Measurements from ENCODE around the gene DCST2. TPM values are rescaled to one million over a fixed set of nuclear protein-coding genes. Genes with fewer than 3 reads are reported as not detected.

DCST2 gene
- total RNA-seq, 1 experiment from 2014 or later = 0.61 TPM

DNA sequence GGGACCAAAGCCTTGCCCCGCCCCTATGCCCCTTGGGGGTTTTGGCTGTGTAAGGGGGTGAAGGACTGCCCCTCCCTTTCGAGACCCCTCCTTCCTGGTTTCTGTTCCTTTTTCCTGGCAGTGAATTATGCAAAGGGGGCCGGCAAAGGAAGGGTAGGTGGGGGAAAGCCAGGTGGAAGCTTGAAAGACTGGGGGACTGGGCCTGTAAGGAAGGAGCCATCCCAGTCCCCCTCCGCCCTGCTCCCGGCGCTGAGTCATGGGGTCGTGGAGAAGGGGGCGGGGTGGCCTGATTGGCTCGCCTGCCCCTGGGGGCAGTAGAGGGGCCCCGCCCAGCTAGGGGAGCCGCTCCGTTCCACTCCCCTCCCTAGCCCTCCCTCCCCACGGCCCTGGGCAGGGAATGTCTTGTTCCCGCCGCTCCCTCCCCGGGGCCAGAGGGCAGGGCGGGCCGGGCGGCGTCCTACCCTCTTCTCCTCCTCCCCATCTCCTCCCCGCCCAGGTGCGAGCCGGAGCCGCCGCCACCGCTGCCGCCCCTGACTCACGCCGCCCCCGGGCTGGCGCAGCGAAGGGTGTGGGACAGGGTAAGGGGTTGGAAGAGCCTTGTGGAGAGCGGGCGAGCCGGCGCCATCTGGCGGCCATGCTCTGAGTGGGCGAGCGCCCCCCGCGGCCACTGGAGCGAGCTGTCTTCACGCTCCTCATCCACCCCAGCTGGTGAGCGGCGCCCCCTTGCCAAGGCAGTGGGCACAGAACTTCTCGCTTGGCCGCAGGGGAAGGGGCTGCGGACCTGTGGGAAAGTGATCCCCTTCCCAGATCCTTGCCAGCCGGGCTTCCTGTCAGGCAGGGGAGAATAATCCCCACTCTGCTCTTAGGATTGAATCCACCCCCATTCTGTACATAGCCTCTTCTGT lies 16.3 kb downstream of the DCST2 start:
- DNase-seq = peak; percentile 97 to 98
- H3K9me3 ChIP-seq = no peaks in the 10 kb centered on the region
- peak overlapping the region; percentile 76 for H3K27ac Mint-ChIP-seq (ENCODE audit: unreplicated experiment)
- no peaks in the 10 kb centered on the region for H3K27me3 ChIP-seq (replicated peaks; ENCODE audit: control insufficient read depth, insufficient read depth, low read length)
- ChIA-PET CTCF (interaction anchor here (0.5 to 2.4 kb wide), 29 partner anchors 9 to 409 kb away, joined by 3 to 43 read pairs (median 6); partner anchors contain the start of genes ADAM15, ADAR, DCST1 and DCST2), POLR2A (interaction anchor here (0.7 to 1.5 kb wide), 7 partner anchors 9 to 177 kb away, joined by 3 to 5 read pairs (median 4); partner anchors contain the start of genes ADAM15 and PMVK)
- H3K4me3 ChIP-seq (ENCODE audit: low read depth, low read length) = peak overlapping the region; percentile 6; the same call in 1 of the 2 replicates
- no peaks in the 10 kb centered on the region for H3K27me3 Mint-ChIP-seq (ENCODE audit: insufficient read depth, unreplicated experiment)
- peaks cover 20% of the 10 kb centered on the region for H3K4me1 ChIP-seq
- H3K36me3 ChIP-seq (ENCODE audit: control insufficient read depth, insufficient read depth, low read length) = peaks cover 1% of the 10 kb centered on the region
- H3K36me3 Mint-ChIP-seq (ENCODE audit: insufficient read depth, unreplicated experiment) = peaks cover 68% of the 10 kb centered on the region
- H3K4me1 Mint-ChIP-seq (ENCODE audit: low read depth, unreplicated experiment) = peaks cover 38% of the 10 kb centered on the region
- intact Hi-C loops (cut with micrococcal nuclease; ENCODE audit: unreplicated experiment) = loop anchor here (1.0 to 2.0 kb wide), 3 partner anchors 15 to 45 kb away; partner anchors contain the start of genes ADAM15 and ZBTB7B
- TSS peak; percentile 97 for BruUV-seq (replicated peaks)
- peak; percentile 99 to 100 for TF ChIP-seq CTCF (IDR thresholded peaks at IDR 0.05; ENCODE audit: insufficient read depth in 1 of 2, low read depth in 1 of 2, low read length in 1 of 2, severe bottlenecking in 1 of 2, unreplicated experiment in 1 of 2)
- H3K4me3 Mint-ChIP-seq (ENCODE audit: unreplicated experiment) = peak overlapping the region; percentile 56
- H3K9me3 Mint-ChIP-seq (ENCODE audit: unreplicated experiment) = no peaks in the 10 kb centered on the region

DNA sequence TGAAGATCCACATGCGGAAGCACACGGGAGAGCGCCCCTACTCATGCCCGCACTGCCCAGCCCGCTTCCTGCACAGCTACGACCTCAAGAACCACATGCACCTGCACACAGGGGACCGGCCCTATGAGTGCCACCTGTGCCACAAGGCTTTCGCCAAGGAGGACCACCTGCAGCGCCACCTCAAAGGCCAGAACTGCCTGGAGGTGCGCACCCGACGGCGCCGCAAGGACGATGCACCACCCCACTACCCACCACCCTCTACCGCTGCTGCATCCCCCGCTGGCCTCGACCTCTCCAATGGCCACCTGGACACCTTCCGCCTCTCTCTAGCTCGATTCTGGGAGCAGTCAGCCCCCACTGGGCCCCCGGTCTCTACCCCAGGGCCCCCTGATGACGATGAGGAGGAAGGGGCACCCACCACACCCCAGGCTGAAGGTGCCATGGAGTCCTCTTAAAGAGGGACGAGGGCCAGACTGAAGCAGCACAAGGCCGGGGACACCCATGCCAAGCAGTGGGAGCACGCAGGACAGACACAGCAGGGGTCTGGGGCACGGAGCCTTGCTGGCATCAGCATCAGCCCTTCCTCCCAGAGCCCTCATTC lies 17.2 kb downstream of the DCST2 start:
- Mint-ChIP-seq H3K4me1 (ENCODE audit: low read depth, unreplicated experiment) (peaks cover 29% of the 10 kb centered on the region), H3K9me3 (ENCODE audit: unreplicated experiment) (no peaks in the 10 kb centered on the region), H3K4me3 (ENCODE audit: unreplicated experiment) (peak overlapping the region; percentile 56), H3K27me3 (ENCODE audit: insufficient read depth, unreplicated experiment) (no peaks in the 10 kb centered on the region), H3K36me3 (ENCODE audit: insufficient read depth, unreplicated experiment) (peaks cover 66% of the 10 kb centered on the region), H3K27ac (ENCODE audit: unreplicated experiment) (peak overlapping the region; percentile 76)
- Histone ChIP-seq H3K9me3 (no peaks in the 10 kb centered on the region), H3K4me1 (peaks cover 17% of the 10 kb centered on the region), H3K27me3 (replicated peaks; ENCODE audit: control insufficient read depth, insufficient read depth, low read length) (no peaks in the 10 kb centered on the region), H3K36me3 (ENCODE audit: control insufficient read depth, insufficient read depth, low read length) (peaks cover 1% of the 10 kb centered on the region), H3K4me3 (ENCODE audit: low read depth, low read length) (no peak overlapping the region)
- TF ChIP-seq CTCF (IDR thresholded peaks at IDR 0.05; ENCODE audit: insufficient read depth in 1 of 2, low read depth in 1 of 2, low read length in 1 of 2, severe bottlenecking in 1 of 2, unreplicated experiment in 1 of 2) = no peak
- intact Hi-C loops (cut with micrococcal nuclease; ENCODE audit: unreplicated experiment) = loop anchor here (2.0 kb wide), 1 partner anchor 34 kb away; the partner anchor contains the start of gene ADAM15
- ChIA-PET CTCF (interaction anchor here (0.5 to 2.4 kb wide), 14 partner anchors 10 to 272 kb away, joined by 3 to 43 read pairs (median 6); partner anchors contain the start of genes ADAM15, EFNA3, LENEP and PYGO2), POLR2A (interaction anchor here (0.7 to 1.5 kb wide), 4 partner anchors 17 to 178 kb away, joined by 3 to 5 read pairs (median 4); partner anchors contain the start of gene PMVK)
- no peak for DNase-seq
- no TSS peak for BruUV-seq (replicated peaks)
